ENCODE data around the gene SLC39A7.

SLC39A7 gene

GRCh38 chr6:33171016-33171879 is 29.4 kb upstream of the SLC39A7 start:
- DNase-seq = no peak

GRCh38 chr6:33171880-33172687 is 28.6 kb upstream of the SLC39A7 start:
- no peak for DNase-seq

- no peak for DNase-seq
These were observed 27.8 kb upstream of the SLC39A7 start for GRCh38 chr6:33172688-33173534.

- no peak for DNase-seq
These were observed 27.0 kb upstream of the SLC39A7 start for GRCh38 chr6:33173535-33174180.

GRCh38 chr6:33174784-33175183 is 25.9 kb upstream of the SLC39A7 start:
- DNase-seq = no peak

GRCh38 chr6:33175436-33176069 is 25.1 kb upstream of the SLC39A7 start:
- DNase-seq = no peak

GRCh38 chr6:33176906-33177305 is 23.8 kb upstream of the SLC39A7 start:
- no peak for DNase-seq

GRCh38 chr6:33177552-33178446 is 22.9 kb upstream of the SLC39A7 start:
- DNase-seq = no peak

- DNase-seq = no peak
These were observed 21.8 kb upstream of the SLC39A7 start for GRCh38 chr6:33178755-33179475.

GRCh38 chr6:33181141-33181540 is 19.5 kb upstream of the SLC39A7 start:
- DNase-seq = no peak

- DNase-seq = no peak
These were observed 17.5 kb upstream of the SLC39A7 start for GRCh38 chr6:33183071-33183683.

GRCh38 chr6:33185190-33185589 is 15.5 kb upstream of the SLC39A7 start:
- DNase-seq = no peak

- DNase-seq = no peak
These were observed 14.9 kb upstream of the SLC39A7 start for GRCh38 chr6:33185654-33186187.

- no peak for DNase-seq
These were observed 12.9 kb upstream of the SLC39A7 start for GRCh38 chr6:33187809-33188208.

GRCh38 chr6:33189164-33189563 is 11.5 kb upstream of the SLC39A7 start:
- no peak for DNase-seq

GRCh38 chr6:33189625-33190448 is 10.8 kb upstream of the SLC39A7 start:
- no peak for DNase-seq

GRCh38 chr6:33190504-33191107 is 10.1 kb upstream of the SLC39A7 start:
- DNase-seq = no peak

Data from NK-92 treated with Interleukin-12 subunit alpha and Interleukin-12 subunit beta, amount 100 ng/mL, for 24 hours (cell line).